K562 (cell line): Measurements from ENCODE around the gene TCF20. TPM values are rescaled to one million over a fixed set of nuclear protein-coding genes. Genes with fewer than 3 reads are reported as not detected.

Source experiments
- KAT7 ChIP-seq: sonication (generic); formaldehyde crosslinking; IDR thresholded peaks from 2 replicates; pipeline ENCODE4 v1.8.0; 2022; ENCODE audit warnings: missing genetic modification reagents, mild to moderate bottlenecking, borderline replicate concordance
- MTA1 ChIP-seq: fragments of 450-650 bp; IDR thresholded peaks from 2 replicates; pipeline ENCODE4 v1.6.1; 2017; ENCODE audit warnings: borderline replicate concordance
- polyA plus RNA-seq, 8 experiments: library from polyadenylated mRNA; depleted of rRNA in 4 of 8; stranded (reverse) in 5 of 8; unstranded in 3 of 8; fragments of >200 nt; fragmentation: Nextera tagmentation in 2 of 8; fragmentation: Illumina TruSeq in 1 of 8; extraction: Ambion mirVana in 2 of 8; extraction: Trizol in 1 of 8; gene quantifications; 2 replicates each; pipeline versions ENCODE4 v1.2.1 to v1.2.3, GENCODE V29; 2011 to 2014; ENCODE audit warnings: inconsistent platforms in 1 of 8, missing spikeins in 1 of 8
- total RNA-seq, 7 experiments: library from RNA; depleted of rRNA in 6 of 7; stranded (reverse); fragments of >200 nt in 6 of 7; fragmentation: Illumina TruSeq in 2 of 7; extraction: Trizol in 2 of 7; gene quantifications; 2 replicates each; pipeline versions ENCODE4 v1.2.1 to v1.2.3, GENCODE V29; 2011 to 2021; ENCODE audit warnings: low replicate concordance in 1 of 7
- TF ChIP-seq, protein P1 (sequence below): fragments of 250-450 bp; sonication (Bioruptor Pico); IDR thresholded peaks from 2 replicates; pipeline ENCODE4 v1.5.0; 2020; ENCODE audit warnings: mild to moderate bottlenecking, borderline replicate concordance
- TF ChIP-seq, protein P2 (sequence below), 2 experiments: fragments of 150-350 bp in 1 of 2; IDR thresholded peaks; 2 replicates each; pipeline ENCODE4 v1.6.1; 2012 to 2016; ENCODE audit warnings: low read depth in 2 of 2, low read length in 2 of 2, mild to moderate bottlenecking in 1 of 2, moderate library complexity in 1 of 2
- TF ChIP-seq, protein P3 (sequence below): sonication (generic); formaldehyde crosslinking; IDR thresholded peaks from 2 replicates; pipeline ENCODE4 v1.8.0; 2022; ENCODE audit warnings: mild to moderate bottlenecking, missing genetic modification reagents

TCF20 gene
- total and polyA plus RNA-seq, 9 of the 15 experiments (the other 6 are each of a cell fraction or from before 2014, with no cell fraction given): 0.35 to 43.6 (median 17.5) TPM

DNA sequence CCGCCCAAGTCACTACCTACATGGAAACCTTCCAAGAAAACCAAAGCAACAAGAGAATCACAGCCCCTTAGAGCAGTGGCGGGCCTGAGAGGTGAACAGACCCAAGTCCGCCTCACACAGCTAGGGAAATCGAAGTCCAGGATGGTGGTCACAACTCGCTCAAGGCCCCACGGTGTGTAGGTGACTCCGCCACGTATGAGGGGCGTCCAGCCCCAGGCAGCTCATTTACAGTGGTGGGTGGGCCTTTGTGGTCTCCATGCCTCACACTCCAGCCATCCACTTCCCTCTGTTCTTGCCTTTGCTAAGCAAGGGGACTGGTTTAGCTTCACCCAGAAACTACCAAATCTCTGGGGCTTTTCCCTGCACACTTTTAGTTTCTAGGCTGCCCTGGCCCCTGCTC is 9.7 kb upstream of the TCF20 start (continued):
- TF ChIP-seq, protein P1, sequence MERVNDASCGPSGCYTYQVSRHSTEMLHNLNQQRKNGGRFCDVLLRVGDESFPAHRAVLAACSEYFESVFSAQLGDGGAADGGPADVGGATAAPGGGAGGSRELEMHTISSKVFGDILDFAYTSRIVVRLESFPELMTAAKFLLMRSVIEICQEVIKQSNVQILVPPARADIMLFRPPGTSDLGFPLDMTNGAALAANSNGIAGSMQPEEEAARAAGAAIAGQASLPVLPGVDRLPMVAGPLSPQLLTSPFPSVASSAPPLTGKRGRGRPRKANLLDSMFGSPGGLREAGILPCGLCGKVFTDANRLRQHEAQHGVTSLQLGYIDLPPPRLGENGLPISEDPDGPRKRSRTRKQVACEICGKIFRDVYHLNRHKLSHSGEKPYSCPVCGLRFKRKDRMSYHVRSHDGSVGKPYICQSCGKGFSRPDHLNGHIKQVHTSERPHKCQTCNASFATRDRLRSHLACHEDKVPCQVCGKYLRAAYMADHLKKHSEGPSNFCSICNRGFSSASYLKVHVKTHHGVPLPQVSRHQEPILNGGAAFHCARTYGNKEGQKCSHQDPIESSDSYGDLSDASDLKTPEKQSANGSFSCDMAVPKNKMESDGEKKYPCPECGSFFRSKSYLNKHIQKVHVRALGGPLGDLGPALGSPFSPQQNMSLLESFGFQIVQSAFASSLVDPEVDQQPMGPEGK (CRISPR knock-in tag): no peak
- TF ChIP-seq KAT7 (CRISPR knock-in tag) (no peak), MTA1 (no peak)
- TF ChIP-seq, protein P2, sequence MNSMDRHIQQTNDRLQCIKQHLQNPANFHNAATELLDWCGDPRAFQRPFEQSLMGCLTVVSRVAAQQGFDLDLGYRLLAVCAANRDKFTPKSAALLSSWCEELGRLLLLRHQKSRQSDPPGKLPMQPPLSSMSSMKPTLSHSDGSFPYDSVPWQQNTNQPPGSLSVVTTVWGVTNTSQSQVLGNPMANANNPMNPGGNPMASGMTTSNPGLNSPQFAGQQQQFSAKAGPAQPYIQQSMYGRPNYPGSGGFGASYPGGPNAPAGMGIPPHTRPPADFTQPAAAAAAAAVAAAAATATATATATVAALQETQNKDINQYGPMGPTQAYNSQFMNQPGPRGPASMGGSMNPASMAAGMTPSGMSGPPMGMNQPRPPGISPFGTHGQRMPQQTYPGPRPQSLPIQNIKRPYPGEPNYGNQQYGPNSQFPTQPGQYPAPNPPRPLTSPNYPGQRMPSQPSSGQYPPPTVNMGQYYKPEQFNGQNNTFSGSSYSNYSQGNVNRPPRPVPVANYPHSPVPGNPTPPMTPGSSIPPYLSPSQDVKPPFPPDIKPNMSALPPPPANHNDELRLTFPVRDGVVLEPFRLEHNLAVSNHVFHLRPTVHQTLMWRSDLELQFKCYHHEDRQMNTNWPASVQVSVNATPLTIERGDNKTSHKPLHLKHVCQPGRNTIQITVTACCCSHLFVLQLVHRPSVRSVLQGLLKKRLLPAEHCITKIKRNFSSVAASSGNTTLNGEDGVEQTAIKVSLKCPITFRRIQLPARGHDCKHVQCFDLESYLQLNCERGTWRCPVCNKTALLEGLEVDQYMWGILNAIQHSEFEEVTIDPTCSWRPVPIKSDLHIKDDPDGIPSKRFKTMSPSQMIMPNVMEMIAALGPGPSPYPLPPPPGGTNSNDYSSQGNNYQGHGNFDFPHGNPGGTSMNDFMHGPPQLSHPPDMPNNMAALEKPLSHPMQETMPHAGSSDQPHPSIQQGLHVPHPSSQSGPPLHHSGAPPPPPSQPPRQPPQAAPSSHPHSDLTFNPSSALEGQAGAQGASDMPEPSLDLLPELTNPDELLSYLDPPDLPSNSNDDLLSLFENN (IDR thresholded peaks at IDR 0.05; ENCODE audit: low read depth in 2 of 2, low read length in 2 of 2): no peak
- TF ChIP-seq, protein P3, sequence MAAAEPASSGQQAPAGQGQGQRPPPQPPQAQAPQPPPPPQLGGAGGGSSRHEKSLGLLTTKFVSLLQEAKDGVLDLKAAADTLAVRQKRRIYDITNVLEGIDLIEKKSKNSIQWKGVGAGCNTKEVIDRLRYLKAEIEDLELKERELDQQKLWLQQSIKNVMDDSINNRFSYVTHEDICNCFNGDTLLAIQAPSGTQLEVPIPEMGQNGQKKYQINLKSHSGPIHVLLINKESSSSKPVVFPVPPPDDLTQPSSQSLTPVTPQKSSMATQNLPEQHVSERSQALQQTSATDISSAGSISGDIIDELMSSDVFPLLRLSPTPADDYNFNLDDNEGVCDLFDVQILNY (CRISPR knock-in tag): no peak
